RCC 7860 (cell line): ENCODE data around the gene TIMM44.
"Not testable (repeated sequence)": the region's sequence is repeated elsewhere in the genome, so short reads cannot be mapped to it uniquely, and the experiment has no call there.

Source experiments
- DNase-seq: peaks from one replicate; pipeline ENCODE4 v3.0.0-alpha.2; 2015; ENCODE audit warnings: low spot score
- FAIRE-seq: peaks from 2 replicates; lab custom pipeline; 2012; peaks lifted over from hg19 to GRCh38; lab: Jason Lieb, UNC

TIMM44 gene

GRCh38 chr19:7926727-7927604, 16.5 kb downstream of the TIMM44 start:
- FAIRE-seq (no peak), DNase-seq (no peak)

- peak; percentile 32 for DNase-seq
- FAIRE-seq, result no peak
These were observed 17.3 kb downstream of the TIMM44 start, which contains the start of gene CTXN1 for GRCh38 chr19:7926021-7926726. Gene CTXN1, minus strand, starts transcription at chr19:7926135. Its CDS starts 597 bp downstream, at chr19:7925538.

DNA sequence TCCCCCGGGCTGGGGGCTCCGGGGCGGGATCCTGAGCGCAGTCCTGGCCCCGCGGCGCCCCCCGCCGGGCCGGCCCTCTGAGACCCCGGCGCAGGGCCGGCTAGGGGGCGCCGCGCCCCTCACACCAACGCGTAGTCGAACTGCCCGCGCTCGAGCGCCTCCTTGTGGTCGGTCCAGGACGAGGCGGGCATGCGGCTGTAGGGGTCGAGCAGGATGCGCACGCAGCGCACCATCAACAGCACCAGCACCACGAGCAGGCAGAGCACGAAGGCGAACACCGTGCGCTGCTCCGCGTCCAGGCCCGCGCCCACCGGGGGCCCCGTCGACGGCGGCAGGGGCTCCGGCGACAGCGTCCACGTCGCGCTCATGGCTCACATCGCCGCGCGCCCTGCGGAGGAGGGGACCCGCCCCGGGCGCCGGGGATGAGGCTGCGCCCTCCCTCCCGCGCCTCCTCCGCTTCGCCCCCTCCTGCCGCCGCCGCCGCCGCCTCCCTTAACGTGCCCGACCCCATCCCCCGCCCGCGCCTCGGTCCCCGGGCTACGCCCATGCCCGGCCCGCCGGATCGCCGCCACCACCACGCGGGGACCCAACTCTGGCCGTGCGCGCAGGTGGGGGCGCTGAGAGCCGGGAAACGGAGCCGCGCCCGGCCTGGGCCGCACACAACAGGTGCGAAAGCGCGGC, 18.2 kb downstream of the TIMM44 start:
- no peak for FAIRE-seq
- DNase-seq, result peak; percentile 56

DNA sequence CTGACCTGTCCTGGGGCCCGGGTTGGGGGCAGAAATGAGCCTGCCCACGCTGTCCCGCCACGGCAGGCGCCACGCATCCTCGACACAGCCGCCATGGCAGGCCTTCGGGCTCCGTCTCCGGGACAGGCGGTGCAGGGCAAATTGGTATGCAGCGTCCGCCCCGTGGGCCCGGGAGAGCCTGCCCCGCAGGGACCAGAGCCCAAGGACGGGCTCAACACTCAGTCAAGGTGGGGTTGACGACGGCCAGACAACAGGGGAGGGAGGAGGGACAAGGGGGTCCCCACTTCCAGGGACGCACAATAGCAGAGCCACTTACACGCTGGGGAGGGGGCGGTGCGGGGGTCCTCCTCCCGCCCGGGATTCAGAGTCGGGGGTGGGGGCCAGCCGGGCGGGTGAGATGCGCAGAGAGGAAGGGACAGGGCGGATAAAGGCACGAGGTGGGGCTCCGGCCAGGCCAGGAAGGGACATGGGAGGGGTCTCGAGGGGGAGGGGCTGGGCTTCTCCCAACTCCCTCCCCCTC, 18.8 kb downstream of the TIMM44 start:
- DNase-seq (no peak), FAIRE-seq (no peak)

DNA sequence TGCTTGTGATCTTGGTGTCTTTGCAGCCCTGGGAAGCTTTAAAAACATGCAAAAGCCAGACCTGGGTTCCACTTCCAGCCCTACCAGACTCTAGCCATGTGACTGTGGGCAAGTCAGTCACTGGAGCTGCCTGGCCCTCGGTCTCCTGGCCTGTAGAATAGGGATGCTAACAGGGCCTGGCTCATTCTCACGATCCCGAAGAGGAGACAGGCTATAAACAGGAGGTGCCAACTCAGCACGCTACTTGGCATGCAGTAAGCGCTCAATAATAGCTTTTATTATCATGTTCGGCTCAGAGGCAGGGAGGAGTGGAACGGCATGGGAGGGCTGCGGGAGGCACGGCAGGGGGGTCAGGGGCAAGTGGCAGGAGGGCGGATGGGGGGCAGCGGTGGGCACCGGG, 19.2 kb downstream of the TIMM44 start:
- DNase-seq (no peak), FAIRE-seq (no peak)

DNA sequence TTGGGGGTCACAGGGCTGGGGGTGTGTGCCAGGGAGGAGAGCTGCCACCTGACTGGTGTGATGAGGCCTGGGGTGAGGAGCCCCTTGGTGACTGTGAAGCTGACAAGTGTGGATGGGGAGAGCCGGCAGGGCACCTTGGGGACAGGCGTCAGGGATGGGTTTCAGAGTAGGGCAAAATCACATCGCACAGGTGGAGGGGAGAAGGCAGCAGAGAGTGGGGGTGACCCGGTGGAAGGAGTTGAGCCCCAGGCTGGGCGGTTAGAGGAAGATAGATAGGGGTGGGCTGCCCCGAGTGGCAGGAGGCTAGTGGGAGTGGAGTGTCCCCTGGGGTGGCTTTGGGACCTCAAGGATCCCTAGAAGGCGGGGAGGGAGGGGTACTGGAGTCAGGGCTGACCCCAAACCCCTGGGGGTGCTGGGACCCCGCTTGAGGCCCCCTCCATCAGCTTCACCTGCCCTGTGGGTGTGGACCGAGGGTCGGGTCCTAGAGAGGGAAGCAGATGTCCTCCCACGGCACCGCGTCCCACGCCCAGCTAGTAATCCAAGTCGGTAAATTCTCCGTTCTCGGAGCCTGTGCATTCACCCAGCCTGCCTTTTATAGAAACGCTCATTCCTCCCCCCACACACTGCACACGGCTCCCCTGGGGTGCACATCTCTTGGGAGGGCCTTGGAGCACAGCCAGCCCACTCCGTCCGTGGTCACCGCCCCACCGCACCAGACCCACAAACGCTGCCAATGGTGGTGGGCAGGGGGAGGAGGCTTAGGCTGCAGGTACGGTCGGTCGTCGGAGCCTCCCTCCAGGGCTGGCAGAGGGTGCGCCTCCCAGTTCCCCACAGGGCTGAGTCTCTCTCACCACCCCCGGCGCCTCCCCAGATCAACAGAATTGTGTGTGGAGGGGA, 19.9 kb downstream of the TIMM44 start:
- FAIRE-seq (no peak), DNase-seq (no peak)

DNA sequence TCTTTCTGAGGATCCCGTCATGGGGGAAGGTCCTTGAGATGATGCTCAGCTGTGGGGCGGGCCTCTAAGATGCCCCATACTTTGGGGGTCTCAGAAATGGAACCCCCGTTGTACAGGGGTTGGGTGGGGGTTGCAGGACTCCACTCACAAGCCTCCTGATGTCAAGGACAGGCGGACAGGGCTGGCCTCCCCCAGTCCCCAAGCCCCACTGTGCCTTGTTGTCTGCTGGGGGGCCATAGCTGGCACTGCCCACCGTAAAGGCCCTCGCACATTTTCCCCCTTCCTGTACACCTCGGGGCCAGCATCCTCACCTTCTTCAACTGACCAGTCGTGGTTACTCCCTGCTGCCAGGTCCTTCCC, 20.6 kb downstream of the TIMM44 start:
- FAIRE-seq (no peak), DNase-seq (no peak)

- FAIRE-seq, result no peak
- no peak for DNase-seq
These were observed 21.3 kb downstream of the TIMM44 start for GRCh38 chr19:7921967-7922835.

GRCh38 chr19:7921302-7921966, 22.0 kb downstream of the TIMM44 start:
- FAIRE-seq, result no peak
- DNase-seq, result no peak

DNA sequence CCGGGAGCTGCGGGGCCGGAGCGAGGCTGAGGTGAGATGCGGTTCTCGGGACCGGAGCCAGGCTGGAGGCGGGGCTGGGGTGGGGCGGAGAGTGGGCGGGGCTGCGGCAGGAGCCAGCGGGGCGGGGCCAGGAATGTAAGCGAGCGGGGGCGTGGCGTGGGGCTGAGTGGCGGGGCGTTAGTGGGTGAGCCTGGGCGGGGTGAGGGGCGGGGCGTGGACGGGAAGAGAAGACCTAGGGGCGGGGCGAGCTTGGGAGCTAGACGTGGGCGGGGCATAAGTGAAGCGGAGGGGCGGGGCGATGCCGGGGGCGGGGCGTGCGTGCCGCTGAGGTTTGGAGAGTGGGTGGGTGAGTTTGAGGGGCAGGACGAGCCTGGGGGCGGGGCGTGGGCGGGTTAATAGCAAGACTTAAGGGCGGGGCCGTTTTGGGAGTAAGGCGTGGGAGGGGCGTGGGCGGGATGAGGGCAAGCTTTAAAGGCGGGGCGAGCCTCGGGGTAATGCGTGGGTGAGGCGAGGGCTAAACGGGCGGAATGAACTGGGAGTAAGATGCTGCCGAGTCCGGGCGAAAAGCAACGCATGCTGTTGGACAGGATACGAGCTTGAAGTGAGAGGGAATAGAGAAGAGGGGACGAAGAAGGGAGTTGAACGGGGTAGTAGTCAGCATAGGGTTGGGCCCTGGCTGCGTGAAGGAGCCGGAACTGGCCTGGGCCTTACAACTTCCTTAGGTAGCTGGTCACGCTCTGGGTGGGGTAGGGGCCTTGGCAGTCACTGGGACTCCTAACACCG, 22.8 kb downstream of the TIMM44 start:
- FAIRE-seq (no peak), DNase-seq (peak; percentile 90)

DNA sequence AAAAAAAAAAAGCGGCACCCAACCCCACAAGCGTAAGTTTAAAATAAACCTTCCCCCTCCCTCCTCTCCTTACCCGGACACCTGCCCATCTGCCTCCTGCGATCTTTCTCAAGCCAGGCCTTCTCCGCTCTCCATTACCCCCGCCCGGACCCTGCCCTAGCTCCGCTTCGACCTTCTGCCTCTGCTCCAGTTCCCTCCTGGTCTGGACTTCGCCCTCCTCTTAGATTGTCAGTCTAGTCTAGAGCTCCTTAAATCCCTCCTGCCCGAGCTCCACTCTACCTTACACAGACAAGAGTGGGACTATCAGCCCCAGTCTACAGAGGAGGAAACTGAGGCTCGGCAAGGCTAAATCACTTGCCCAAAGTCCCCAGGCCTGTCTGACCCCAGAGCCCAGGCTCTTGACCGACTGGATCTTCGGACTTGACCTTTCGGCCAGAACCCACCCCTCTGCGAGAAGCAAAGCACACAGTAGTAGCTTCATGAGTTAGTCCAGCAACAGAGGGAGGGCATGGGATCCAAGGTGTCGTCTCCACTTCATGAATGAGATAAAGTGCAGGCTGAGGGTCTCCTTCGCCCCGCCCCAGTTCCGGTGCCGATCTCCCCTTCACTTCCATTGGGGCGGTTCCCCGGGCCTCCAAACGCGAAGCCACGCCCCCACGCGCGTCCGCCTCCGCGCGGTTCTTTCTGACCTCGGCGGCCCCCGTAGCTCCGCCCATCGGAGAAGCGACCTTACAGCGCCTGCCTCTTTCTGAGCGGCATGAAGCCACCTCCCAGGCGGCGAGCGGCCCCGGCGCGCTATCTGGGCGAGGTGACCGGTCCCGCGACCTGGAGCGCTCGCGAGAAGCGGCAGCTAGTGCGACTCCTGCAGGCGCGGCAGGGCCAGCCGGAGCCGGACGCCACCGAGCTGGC, 23.6 kb downstream of the TIMM44 start, which contains the start of gene SNAPC2:
Gene SNAPC2, plus strand, starts transcription at position 729 of the 909 bp plus-strand sequence. Its CDS starts 29 bp downstream, at position 758.
- DNase-seq (peak; percentile 83), FAIRE-seq (peak; percentile 44)

DNA sequence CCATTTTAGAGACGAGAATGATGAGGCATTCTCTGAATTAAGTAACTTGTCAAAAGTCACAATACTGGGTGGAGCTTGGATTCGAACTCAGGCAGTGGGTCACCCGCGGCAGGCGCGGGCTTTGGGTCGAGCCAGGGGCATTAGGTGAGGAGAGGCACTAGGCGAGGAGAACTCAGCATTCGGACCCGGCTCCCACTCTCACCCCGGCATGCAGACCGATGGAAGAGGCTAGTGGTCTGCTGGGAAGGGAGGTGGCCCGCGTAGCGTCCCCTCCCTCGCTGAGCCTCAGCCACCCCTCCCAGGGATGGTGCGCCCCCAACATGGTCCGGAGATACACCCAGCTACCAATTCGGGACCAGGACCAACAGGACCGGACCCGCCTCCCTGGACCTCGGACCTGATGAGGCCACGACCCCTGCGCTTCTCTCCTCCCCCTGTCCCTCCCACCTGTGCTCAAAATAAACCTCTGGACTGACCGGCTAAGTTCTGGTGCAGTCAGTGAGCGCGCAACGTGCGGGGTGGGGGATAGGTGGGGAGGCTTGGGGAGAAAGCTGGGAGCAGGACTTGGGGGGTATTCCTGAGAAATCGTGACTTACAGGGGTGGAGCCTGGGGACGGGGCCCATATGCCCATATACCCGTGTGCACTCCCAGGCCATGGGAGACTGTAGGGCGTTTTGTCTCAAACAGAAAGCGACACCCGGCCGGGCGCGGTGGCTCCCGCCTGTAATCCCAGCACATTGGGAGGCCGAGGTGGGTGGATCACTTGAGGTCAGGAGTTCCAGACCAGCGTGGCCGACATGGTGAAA, 24.6 kb downstream of the TIMM44 start:
- no peak for FAIRE-seq
- no peak for DNase-seq

GRCh38 chr19:7918062-7918614, 25.3 kb downstream of the TIMM44 start:
- FAIRE-seq, DNase-seq: not testable (repeated sequence)

- no peak for FAIRE-seq
- DNase-seq, result no peak
These were observed 26.0 kb downstream of the TIMM44 start for GRCh38 chr19:7917267-7918061.

GRCh38 chr19:7916955-7917266, 26.6 kb downstream of the TIMM44 start:
- DNase-seq (no peak), FAIRE-seq (no peak)
